Retina (tissue), 1 donor: ENCODE data around the gene TNIK.
"Not testable (repeated sequence)": the region's sequence is repeated elsewhere in the genome, so short reads cannot be mapped to it uniquely, and the experiment has no call there.

Experiments
- DNase-seq: peaks from one replicate; pipeline ENCODE4 v3.0.0-alpha.2; 2016

TNIK gene

DNA sequence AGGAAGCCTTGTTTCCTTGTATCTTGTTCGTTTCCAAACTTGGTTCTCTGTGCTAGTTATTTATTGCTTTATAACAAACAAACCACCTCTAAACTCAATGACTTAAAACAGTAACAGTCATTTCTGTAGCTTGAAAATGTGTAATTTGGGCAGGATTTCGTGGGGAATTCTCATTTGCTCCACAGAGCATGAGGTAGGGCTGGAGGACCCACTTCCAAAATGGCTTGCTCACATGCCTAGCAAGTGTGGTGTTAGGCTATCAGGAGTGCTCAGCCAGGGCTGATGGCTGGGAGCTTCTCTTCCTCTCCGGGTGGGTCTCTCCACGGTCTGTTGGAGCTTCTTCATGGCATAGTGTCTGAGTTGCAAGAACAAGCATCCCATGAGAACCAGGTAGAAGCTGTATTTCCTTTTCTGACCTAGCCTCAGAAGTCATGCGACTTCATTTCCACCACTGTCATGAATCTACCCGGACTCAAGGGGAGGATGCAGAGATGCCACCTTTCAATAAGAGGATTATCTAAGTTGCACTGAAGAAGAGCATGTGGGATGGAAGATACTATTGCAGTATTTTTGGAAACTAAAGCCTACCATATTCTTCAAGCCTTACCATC is 8.2 kb upstream of the TNIK start:
- DNase-seq: no peak

DNA sequence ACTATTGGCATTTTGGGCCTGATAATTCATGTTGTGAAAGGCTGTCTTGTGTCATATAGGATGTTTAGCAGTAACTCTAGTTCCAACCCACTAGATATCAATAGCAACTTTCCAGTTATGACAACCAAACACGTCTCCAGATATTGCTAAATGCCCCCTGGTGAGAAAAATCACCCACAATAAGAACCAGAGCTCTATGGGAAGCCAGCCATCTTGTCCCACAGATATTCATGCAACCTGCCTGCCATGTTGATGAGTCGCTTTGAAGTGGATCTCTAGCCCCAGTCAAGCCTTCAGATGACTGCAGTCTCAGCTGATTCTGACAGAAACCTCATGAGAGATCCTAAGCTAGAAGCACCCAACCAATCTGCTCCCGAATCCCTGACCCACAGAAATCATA is 5.6 kb upstream of the TNIK start:
- no peak for DNase-seq

DNA sequence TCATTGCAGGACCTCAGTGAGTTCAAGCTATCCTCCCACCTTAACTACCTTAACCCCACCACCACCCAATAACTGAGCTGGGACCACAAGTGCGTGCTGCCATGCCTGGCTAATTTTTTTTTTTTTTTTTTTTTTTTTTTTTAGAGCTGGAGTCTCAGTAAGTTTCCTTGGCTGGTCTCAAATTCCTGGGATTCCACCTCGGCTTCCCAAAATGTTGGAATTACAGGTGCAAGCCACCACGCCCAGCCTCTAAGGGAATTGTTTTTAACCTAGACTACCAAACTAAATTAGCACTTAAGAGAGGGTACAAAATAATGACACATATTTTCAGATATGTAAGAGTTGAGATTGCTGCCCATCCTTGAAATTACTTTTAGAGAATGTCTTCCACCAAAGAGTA is 4.3 kb upstream of the TNIK start:
- no peak for DNase-seq

DNA sequence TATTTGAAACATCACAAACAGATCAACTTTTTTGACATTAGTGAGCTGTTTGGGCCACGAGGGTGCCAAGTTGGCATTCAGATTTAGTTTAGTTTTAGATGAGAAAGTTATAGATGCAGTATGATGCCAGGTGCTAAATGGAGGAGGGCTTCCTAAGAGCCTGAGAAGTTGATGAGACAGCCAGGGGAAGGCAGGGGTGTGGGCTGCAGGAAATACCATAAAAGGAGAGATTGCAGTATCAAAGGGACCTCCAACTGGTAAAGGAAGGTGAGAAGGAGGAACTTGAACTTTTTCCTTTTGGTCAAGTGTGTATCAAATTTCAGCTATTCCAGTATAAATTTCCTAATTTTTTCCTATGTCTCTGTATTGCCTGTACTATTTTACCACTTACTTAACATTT is 2.0 kb upstream of the TNIK start:
- DNase-seq: no peak

DNA sequence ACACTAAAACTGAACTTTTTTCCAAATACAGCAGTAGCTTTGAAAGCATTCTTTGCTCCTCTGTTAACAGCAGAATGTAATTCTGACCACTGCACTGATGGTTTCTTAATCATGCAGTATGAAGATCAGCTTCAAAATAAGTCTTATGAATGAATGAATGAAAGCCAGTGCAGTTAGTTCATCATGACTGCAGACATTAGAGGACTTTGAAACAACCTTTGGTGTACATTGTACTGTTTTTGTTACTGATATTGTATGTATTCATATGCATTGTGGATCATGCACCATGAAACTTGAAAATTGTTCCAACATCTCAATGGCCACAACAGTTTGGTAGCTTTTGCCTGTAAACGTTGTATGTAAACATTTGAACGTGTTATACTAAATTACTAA is 1.3 kb upstream of the TNIK start:
- DNase-seq: no peak

DNA sequence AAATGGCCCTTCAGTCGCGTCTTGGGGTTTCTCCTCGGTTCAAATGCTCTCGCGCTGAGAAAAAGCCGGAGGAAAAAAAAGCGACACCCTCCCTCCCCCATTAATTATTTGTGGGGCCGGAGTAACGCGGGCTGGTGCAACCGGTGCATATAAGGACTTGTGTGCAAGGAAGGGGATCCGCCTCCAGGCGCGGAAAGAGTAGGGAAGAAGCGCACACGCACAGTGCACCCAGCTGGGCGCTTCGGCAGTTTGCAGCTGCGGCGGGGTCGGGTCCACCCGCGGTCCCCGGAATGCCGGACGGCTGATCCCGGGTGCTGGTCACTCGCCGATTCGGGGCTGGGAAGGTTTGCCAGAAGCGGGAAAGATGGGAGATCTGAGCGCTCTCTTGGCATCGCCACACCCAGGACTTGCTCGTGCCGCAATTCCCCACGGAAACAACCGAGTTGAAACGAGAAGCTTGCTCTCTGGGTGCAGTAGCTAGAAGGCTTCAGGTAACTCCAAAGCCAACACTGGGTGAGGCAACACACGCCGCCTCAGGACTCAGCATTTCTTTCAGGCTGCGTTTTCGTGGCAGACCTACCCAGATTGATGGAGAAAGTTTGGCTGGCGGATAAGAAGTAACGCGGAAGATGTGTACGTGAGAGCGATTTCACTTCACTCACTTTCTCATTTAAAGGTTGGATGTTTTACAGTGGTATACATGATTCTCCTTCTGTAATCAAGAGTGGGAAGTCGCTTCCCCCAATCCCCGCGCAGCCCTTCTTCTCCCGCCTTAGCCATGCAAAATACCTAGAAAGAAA is 720 bp upstream of the TNIK start:
- DNase-seq: peak; percentile 92

DNA sequence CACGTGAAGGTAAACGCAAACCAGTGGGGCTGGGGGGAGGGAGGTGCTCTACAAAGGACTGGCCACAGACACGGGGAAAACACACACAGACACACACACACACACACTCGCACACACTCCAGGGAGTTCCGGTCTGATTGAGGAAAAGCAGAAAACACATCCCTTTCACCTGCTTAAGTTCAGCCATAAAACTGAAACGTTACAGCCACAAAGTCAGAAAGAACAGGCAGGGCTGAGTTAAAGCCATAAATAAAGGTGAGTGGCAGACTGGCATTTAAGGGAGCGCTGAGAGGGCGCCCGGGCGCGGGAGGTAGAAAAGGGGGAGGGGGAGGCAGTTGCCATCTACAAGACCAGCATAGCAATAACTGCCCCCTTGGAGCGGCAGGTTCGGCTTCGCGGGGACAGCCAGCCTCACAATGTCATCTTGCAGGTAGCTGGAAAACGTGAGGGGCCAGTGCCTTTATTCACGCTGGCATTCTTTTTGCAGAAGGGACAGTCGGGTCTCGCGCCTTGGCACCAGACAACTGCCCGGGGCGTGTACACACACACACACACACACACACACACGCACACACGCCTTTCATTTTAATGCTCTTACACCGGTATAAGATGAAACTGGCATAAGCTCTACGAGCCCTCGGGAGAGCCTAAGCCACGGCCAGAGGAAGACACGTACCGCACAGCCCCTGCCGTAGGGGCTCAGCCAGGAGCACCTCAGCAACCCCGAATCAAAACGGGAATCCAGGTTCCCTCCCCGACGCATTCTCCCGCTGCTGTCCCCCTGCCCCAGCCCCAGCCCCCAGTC is 866 bp downstream of the TNIK start:
- peak; percentile 86 for DNase-seq

DNA sequence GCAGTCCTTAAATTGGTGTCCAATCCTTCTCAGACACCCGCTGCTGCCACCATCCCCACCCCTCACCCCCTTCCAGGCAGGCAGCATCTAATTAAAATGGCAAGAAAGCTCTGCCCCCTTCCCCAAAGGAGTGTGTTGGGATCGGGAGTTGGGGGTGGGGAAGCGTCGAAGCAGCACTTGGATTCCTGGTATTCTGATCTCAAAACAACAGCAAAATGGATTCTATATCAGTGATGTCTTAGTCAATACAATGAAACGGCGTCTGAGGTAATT is 1.4 kb downstream of the TNIK start:
- DNase-seq: no peak

DNA sequence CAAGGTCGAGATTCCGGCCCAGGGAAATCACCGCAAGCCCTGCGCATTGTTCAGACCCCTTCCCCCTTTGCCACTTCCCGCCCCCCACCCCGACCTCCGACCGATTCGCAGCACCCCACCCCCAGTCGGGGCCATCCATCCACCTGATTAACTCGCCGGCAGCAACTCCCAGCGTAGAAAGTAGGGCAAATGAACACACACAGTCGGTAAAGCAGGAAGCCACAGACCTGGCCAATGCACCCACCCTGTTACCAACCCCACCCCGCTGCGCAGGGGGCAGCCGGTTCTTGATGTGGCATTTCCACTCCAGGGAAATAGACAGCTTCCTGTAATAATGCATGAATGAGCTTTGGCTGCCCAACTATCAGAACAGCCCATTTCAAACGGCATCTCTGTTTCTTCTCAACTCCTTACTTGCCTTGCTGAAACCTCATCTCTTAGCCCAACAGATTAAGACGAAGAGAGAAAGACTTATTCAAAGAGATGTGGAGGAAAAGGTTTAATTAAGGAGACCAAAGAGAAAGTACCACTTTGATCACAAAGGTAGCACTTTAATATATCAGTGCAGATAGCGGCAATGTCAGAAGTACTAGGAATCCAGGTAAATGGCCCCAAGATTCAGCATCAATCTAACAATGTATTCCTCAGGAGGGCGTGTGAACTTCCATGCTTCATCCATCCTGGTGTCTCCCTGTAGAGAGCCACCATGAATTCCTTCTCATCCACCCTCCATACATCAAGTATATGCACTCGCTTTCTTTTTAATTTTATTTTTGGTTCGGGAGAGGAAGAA is 1.9 kb downstream of the TNIK start:
- DNase-seq: peak; percentile 69

DNA sequence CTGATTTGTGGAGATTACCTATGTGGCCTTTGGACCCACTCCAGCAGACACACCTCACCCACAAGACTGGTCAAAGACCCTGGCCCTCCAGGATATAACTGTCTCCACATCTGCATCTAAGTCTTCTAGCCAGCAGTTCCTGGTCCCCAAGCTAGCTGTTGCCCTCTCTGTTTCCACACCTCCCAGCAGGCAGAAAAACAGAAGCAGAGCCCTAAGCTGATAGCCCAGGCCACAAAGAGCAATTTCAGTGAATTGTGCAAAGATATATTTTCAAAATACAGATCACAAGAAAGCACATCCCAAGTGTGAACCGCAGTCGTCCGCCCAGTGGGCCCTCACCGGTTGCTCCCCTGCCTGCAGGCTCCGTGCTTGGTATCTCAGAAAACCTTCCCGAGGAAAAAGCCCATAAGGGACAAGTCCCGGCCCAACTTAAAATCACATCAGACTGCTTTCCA is 2.6 kb downstream of the TNIK start:
- peak; percentile 55 for DNase-seq

DNA sequence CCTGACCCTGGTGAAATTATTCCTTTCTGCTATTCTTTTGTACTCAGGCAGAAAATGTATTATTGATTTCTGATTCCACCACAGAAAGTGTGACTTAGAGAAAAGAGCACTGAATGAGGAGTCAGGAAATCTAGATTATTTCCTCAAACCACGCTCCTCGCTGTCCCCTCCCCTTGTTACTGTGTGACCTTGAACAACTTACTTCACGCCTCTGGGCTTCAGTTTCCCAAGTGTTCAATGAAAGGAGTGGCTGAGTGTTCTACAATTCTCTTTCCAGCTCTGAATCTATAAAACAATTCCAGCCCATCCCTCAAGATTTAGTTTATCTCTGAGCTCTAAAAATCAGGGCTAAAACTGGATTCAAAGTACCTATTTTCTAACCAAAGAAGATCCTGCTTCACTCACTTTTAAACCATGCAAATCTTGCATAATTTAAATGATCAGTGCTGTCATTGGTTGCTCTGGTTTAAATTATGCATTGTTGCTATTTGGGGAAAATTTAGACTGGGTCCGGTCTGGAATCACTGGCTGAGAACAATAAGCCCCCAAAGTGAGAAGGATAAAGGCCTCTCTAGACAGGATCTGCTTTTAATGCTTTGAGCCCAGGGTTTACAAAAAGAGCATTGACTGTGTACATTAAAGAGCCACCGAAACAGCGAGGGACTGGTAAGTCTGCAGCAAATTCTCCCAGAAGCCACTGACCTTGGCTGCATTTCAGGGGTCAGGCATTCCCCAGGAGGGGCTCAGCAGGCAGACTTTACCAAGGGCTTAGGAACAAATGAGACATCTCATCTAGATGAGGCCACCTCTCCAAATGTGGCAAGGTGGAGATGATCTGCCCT is 3.2 kb downstream of the TNIK start:
- DNase-seq: no peak

DNA sequence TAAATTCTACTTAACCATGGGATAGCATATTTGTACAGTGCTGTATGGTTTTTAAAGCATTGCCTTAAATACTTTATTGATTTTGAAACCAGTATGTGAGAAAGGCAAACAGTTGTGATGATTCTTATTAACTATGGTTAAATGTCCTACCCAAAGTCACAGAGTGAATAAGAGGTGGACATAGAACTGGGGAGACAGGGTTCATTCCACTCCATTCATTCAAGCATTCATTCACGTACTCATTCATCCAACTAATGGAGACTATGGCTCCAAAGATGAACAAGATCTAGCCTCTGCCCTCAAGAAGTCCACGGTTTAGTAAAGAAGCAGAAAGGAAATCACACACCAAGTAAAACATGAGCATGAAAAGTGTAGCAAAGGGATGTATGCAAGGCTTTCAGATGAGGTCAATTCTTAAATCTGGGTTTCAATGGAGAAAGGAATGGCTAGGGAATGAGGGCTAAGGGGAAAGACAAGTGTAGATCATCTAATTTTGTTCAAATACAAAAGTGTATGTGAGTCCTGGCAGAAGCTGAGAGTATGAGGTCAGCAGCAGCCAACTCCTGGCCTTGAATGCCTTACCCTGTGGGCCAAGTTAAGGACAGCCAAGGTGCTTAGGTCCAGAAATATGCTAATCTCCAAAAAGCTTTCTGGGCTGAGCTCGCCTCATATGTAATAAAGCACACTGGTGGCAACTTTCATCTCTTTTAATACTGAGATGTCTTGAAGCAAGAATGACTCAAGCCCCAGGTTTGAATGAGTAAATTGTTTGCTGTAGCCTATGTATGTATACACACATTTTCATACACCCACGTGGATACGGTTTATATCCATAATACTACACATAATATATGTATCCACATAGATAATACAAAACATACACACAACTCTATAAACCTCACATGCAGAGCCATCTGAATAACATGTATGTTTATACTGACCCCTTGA is 4.3 kb downstream of the TNIK start:
- no peak for DNase-seq

DNA sequence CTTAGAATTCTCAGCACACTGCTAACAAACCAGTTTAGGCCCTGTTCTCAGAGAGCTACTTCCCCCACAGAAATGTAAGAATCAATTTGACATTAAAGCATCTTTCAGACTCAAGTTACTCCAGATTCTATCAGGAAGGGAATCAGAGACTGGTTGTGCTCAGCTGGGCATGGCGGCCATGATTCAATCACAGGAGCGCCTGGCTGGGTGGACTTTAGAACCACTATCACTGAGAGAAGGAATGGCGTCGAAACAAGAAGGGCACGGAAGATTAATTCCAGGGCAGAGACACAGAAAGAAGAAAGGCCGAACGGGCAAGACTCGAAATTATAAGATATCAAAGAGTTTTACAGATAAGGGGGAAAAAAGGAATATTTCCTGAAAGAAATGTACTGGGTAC is 6.2 kb downstream of the TNIK start:
- no peak for DNase-seq

DNA sequence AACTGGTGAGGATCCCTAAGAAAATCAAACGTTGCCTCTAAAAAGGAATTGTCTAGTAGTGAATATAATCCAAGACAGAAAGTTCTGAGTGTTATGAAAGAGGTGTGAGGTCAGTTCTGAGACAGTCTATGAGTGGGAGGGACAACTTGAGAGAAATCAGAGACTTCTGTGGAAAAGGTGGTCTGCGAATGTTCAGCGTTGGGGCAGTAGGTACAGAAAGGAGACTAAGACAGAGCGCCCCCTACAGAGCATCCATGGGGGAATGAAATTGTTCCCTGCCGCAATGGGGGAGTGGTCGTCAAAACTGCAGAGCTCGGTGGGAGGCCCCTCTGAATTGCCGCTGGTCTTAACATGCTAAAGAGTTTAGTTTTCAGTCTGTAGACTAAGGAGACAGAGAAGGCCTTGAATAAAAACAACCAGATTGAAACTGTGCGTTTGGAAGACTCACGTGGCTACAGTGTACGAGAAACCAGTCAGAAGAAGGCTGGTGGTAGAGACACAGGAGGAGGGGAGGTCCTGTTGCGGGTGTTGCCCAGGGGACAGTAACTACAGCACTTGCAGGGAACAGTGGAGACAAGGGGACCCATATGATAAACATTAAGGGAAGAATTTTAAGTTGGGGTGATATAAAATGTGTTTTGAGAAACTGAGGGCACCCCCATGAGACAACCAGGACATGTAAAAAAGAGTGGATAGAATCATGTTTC is 6.9 kb downstream of the TNIK start:
- DNase-seq: peak; percentile 22

DNA sequence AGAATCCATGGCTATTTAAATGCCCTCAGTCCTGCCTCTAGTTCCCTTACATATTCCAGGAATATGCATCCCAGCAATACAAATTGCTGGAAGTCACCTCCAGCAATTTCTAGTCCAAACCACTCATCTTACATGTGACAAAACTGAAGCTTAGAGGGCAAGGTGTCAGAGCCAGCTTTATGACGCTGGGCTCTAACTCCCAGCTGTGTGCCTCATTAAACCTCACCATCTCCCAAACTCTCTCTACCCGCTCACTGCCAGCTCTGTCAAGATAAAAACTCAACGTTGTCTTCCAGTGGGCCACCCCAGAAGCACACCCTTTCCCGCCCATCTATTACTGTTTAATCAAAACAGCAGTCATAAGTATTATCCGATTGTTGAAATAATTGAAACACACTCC is 7.9 kb downstream of the TNIK start:
- no peak for DNase-seq

DNA sequence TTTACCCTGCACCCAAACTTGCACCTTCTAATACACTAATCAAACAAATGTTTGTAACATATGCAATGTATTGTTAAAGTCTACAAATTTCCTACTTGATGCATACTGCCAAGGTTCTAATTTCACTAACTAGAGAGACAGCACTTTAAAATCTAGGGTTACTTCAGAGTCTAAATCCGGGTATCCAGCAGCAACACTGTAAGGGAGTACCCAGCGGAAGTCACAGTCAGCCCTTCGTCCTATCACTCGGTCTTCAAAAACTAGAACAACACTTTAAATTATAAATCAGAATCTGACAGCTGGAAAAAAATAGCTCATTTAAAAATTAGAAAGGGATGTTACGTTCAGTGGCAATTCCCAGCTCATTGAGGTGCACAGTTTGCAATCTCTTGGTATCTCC is 8.3 kb downstream of the TNIK start:
- DNase-seq: no peak

DNA sequence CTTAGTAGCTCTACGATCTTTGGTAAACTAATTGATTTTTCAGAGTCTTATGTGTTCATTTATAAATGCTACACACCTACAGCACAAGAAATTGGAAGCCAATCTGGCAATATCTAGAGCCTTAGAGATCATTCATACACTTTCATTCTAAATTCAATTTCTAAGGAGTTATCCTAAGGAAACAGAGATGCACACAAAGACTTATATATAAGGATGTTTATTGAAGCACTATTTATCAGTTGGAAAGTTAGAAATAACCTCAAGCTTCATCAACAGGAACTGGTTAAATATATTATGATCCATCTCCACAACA is 12.7 kb downstream of the TNIK start:
- DNase-seq: not testable (repeated sequence)

DNA sequence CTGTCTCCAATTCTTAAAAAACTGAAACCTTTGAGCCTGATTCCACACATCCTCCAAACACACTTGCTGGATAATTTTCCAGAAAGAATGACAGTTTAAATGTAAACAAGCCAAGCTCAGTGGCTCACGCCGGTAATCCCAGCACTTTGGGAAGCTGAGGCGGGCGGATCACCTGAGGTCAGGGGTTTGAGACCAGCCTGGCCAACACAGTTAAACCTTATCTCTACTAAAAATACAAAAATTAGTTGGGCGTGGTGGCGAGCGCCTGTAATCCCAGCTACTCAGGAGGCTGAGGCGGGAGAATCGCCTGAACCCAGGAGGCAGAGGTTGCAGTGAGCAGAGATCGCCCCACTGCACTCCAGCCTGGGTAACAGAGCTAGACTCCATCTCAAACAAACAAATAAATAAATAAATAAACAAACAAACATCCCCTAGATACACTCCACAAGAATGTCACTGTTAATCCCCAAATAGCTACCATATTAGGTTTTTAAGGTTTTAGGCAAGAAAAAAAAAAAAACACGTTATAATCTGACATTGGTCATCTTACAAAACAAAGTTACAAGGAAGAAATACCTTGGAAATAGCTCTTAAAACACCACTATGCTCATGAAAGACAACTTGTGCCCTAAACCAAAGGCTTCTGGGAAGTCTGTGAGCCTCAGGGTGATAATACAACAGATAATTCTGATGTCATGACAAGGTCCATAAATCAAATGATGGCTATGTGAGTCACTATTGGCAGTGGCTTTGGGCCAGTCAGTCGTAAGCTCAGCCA is 13.2 kb downstream of the TNIK start:
- DNase-seq: no peak

DNA sequence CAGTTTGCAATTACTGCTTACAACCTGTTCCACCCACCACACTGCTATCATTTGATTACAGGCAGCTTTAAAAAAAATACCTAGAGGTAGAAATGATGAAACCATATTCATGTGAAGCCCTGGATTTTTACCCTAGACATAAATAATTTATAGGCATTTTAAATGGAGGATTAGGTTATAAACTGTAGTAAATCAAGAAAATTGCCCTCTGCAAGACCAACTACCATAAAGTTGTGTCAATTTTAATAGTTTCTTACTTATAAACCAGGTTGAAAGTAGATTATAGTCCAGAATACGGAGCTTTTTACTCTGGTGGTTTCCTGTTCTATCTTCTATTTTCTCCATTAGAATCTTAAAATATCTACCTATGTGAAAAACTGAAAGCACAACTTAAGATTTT is 13.9 kb downstream of the TNIK start:
- DNase-seq: no peak
